ENCODE data around the gene UGGT2. TPM values are rescaled to one million over a fixed set of nuclear protein-coding genes. Genes with fewer than 3 reads are reported as not detected.

Gene UGGT2
- total and polyA plus RNA-seq, 12 donors = 10.7 to 60.6 (median 21.9) TPM

- Histone ChIP-seq H3K27me3 (no peaks in the 10 kb centered on the region), H3K27ac (no peak overlapping the region), H3K4me3 (no peak overlapping the region), H3K4me1 (replicated peaks in 1 of 2) (no peaks in the 10 kb centered on the region), H3K9me3 (replicated peaks in 1 of 3) (no peaks in the 10 kb centered on the region), H3K36me3 (replicated peaks in 1 of 2) (no peaks in the 10 kb centered on the region)
- DNase-seq = no peak
- intact Hi-C loops (cut with DNase I) = no loop called here
- TF ChIP-seq POLR2A (IDR thresholded peaks at IDR 0.05) (no peak), CTCF (IDR thresholded peaks at IDR 0.05) (no peak)
- 93 to 97% (median 95%) methylated on average over 5 of the region's 5 CpGs for WGBS, 4 donors
These were observed 230.9 kb downstream of the UGGT2 start for GRCh38 chr13:95822303-95822702.

- peaks cover 0 to 10% (median 0%) of the 10 kb centered on the region in 3 donors for H3K9me3 ChIP-seq (replicated peaks in 1 of 3)
- no peak for TF ChIP-seq CTCF (IDR thresholded peaks at IDR 0.05)
- no peak for TF ChIP-seq POLR2A (IDR thresholded peaks at IDR 0.05)
- H3K27ac ChIP-seq = no peak overlapping the region
- no peaks in the 10 kb centered on the region for H3K4me1 ChIP-seq (replicated peaks in 1 of 2)
- intact Hi-C loops (cut with DNase I) = no loop called here
- DNase-seq = no peak
- H3K36me3 ChIP-seq (replicated peaks in 1 of 2) = no peaks in the 10 kb centered on the region
- no peak overlapping the region for H3K4me3 ChIP-seq
- WGBS, 4 donors = 93 to 100% (median 99%) methylated on average over 1 of the region's 1 CpG
- no peaks in the 10 kb centered on the region for H3K27me3 ChIP-seq
These were observed 238.7 kb downstream of the UGGT2 start for GRCh38 chr13:95814495-95814894.

DNA sequence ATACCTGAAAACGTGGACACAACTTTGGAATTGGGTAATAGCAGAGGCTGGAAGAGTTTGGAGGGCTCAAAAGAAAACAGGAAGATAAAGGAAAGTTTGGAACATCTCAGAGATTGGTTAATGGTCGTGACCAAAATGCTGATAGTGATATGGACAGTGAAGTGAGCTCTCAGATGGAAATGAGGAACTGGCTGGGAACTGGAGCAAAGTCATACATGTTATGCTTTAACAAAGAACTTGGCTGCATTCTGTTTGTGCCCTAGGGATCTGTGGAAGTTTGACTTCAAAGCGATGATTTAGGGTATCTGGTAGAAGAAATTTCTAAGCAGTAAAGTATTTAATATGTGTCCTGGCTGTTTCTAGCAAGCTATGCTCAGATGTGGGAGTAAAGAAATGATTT, 240.1 kb downstream of the UGGT2 start:
- Histone ChIP-seq H3K27me3 (no peaks in the 10 kb centered on the region), H3K4me3 (no peak overlapping the region), H3K4me1 (replicated peaks in 1 of 2) (no peaks in the 10 kb centered on the region), H3K36me3 (replicated peaks in 1 of 2) (no peaks in the 10 kb centered on the region), H3K27ac (no peak overlapping the region), H3K9me3 (replicated peaks in 1 of 3) (peaks cover 0 to 10% (median 0%) of the 10 kb centered on the region in 3 donors)
- intact Hi-C loops (cut with DNase I) = no loop called here
- DNase-seq = no peak
- TF ChIP-seq POLR2A (IDR thresholded peaks at IDR 0.05) (no peak), CTCF (IDR thresholded peaks at IDR 0.05) (no peak)
- WGBS, 4 donors = 89 to 96% (median 95%) methylated on average over 3 of the region's 3 CpGs

DNA sequence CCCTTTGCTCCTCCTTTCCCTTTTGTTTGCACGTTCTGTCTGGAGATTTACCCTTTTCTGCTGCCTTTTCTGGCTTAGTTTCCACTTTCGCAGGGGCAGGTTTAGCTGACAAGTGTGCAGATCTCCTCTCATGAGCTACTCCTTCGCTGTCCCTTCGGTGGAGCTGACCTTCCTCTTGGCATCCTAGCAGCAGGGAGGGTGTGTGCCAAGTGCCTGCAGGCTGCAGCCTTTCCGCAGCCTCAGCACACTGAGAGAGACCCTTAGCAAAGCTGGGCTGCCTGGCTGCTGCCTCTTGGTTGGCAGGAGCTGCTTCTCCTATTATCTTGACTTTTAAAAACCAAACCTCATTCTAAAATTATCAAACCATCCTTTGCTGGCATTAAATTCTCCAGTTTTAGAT, 243.8 kb downstream of the UGGT2 start:
- Histone ChIP-seq H3K27ac (no peak overlapping the region), H3K36me3 (replicated peaks in 1 of 2) (no peaks in the 10 kb centered on the region), H3K4me3 (no peak overlapping the region), H3K27me3 (no peaks in the 10 kb centered on the region), H3K4me1 (replicated peaks in 1 of 2) (no peaks in the 10 kb centered on the region), H3K9me3 (replicated peaks in 1 of 3) (peaks cover 0 to 25% (median 0%) of the 10 kb centered on the region in 3 donors)
- TF ChIP-seq CTCF (IDR thresholded peaks at IDR 0.05) = no peak
- TF ChIP-seq POLR2A (IDR thresholded peaks at IDR 0.05) = no peak
- no peak for DNase-seq
- WGBS, 4 donors = 86 to 93% (median 91%) methylated on average over 5 of the region's 5 CpGs
- intact Hi-C loops (cut with DNase I) = no loop called here

Data from adrenal gland (tissue), 12 donors.